ENCODE data around the gene VWA5B1.

VWA5B1 gene

DNA sequence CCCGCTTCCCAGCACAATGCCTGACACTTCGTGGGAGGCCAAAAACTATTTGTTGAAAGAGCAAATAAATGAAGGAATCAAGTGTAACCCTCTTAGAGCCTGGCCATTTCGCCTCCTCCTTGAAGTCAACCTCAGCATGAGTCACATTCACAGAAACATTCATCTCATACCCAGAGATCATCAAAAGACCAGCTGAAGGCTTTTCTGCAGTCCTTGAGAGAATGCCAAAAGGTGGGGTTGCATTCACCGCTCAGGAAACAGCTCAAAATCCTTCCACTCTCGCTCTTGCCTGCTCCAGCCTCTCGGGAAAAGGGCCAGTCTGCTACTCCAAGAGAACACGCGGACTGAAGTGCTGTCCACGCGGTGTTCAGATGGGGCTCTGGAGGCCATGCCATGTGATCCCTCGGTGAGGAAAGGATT, 90.0 kb downstream of the VWA5B1 start:
- TF ChIP-seq, protein P1, sequence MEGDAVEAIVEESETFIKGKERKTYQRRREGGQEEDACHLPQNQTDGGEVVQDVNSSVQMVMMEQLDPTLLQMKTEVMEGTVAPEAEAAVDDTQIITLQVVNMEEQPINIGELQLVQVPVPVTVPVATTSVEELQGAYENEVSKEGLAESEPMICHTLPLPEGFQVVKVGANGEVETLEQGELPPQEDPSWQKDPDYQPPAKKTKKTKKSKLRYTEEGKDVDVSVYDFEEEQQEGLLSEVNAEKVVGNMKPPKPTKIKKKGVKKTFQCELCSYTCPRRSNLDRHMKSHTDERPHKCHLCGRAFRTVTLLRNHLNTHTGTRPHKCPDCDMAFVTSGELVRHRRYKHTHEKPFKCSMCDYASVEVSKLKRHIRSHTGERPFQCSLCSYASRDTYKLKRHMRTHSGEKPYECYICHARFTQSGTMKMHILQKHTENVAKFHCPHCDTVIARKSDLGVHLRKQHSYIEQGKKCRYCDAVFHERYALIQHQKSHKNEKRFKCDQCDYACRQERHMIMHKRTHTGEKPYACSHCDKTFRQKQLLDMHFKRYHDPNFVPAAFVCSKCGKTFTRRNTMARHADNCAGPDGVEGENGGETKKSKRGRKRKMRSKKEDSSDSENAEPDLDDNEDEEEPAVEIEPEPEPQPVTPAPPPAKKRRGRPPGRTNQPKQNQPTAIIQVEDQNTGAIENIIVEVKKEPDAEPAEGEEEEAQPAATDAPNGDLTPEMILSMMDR (IDR thresholded peaks at IDR 0.05; ENCODE audit: insufficient read depth, low read length, poor library complexity, severe bottlenecking) = no peak
- DNase-seq (ENCODE audit: extremely low read depth, insufficient read length) = no peak
- no peak overlapping the region for H3K4me3 ChIP-seq (replicated peaks; ENCODE audit: low read depth, low read length)
- peaks cover 4% of the 10 kb centered on the region for H3K27me3 ChIP-seq (replicated peaks; ENCODE audit: control insufficient read depth, insufficient read depth, low read length)
- no peaks in the 10 kb centered on the region for H3K36me3 ChIP-seq (ENCODE audit: control insufficient read depth, insufficient read depth, low read length)

- no peaks in the 10 kb centered on the region for H3K36me3 ChIP-seq (ENCODE audit: control insufficient read depth, insufficient read depth, low read length)
- TF ChIP-seq, protein P1 (IDR thresholded peaks at IDR 0.05; ENCODE audit: insufficient read depth, low read length, poor library complexity, severe bottlenecking) = no peak
- H3K27me3 ChIP-seq (replicated peaks; ENCODE audit: control insufficient read depth, insufficient read depth, low read length) = peaks cover 4% of the 10 kb centered on the region
- no peak for DNase-seq (ENCODE audit: extremely low read depth, insufficient read length)
- no peak overlapping the region for H3K4me3 ChIP-seq (replicated peaks; ENCODE audit: low read depth, low read length)
Observed at GRCh38 chr1:20381045-20381641, 90.5 kb downstream of the VWA5B1 start.

DNA sequence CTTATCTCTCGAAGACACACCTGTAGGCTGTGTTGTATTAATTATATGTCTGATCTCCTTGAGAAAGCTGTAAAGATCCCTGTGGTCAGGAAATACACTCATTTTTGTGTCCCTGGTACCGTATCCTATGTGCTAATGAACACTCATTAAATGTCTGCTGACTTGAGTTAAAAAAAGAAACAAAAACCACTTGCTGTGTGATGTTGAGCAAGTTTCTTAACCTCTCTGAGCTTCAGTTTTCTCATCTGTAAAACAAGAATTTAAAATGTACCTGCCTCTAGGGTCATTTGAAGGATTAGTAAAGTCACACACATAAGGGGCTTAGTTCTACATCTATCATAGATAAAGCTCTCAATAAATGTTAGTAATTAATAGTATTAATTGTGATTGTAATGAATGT, 91.3 kb downstream of the VWA5B1 start:
- Histone ChIP-seq H3K4me3 (replicated peaks; ENCODE audit: low read depth, low read length) (no peak overlapping the region), H3K36me3 (ENCODE audit: control insufficient read depth, insufficient read depth, low read length) (no peaks in the 10 kb centered on the region), H3K27me3 (replicated peaks; ENCODE audit: control insufficient read depth, insufficient read depth, low read length) (peaks cover 2% of the 10 kb centered on the region)
- DNase-seq (ENCODE audit: extremely low read depth, insufficient read length) = no peak
- TF ChIP-seq, protein P1 (IDR thresholded peaks at IDR 0.05; ENCODE audit: insufficient read depth, low read length, poor library complexity, severe bottlenecking) = no peak

GRCh38 chr1:20382711-20383110, 92.0 kb downstream of the VWA5B1 start:
- DNase-seq (ENCODE audit: extremely low read depth, insufficient read length) = no peak
- no peaks in the 10 kb centered on the region for H3K36me3 ChIP-seq (ENCODE audit: control insufficient read depth, insufficient read depth, low read length)
- H3K27me3 ChIP-seq (replicated peaks; ENCODE audit: control insufficient read depth, insufficient read depth, low read length) = peaks cover 2% of the 10 kb centered on the region
- TF ChIP-seq, protein P1 (IDR thresholded peaks at IDR 0.05; ENCODE audit: insufficient read depth, low read length, poor library complexity, severe bottlenecking) = no peak
- H3K4me3 ChIP-seq (replicated peaks; ENCODE audit: low read depth, low read length) = no peak overlapping the region

- no peak for DNase-seq (ENCODE audit: extremely low read depth, insufficient read length)
- Histone ChIP-seq H3K4me3 (replicated peaks; ENCODE audit: low read depth, low read length) (no peak overlapping the region), H3K36me3 (ENCODE audit: control insufficient read depth, insufficient read depth, low read length) (no peaks in the 10 kb centered on the region), H3K27me3 (replicated peaks; ENCODE audit: control insufficient read depth, insufficient read depth, low read length) (peaks cover 2% of the 10 kb centered on the region)
- TF ChIP-seq, protein P1 (IDR thresholded peaks at IDR 0.05; ENCODE audit: insufficient read depth, low read length, poor library complexity, severe bottlenecking) = no peak
Observed at GRCh38 chr1:20383631-20384030, 93.0 kb downstream of the VWA5B1 start.

DNA sequence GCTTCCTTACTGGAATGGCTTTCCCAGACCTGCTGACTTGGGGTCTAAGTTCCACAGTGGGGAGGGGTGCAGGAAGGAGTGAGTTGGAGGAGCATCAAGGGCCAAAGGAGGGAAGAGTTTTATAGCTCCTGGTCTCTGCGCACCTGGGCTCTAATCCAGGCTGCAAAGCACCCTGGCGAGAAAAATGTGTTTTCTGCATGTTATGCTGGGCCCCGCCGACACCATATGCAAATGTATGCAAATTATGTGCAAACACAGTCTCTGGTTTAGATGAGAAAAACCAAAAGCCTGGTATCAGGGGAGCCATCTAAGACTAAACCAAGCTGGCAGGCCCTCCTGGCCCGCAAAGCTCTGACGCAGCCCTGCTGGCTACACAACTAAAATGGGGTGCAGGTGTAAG, 95.0 kb downstream of the VWA5B1 start:
- H3K36me3 ChIP-seq (ENCODE audit: control insufficient read depth, insufficient read depth, low read length) = no peaks in the 10 kb centered on the region
- no peak for DNase-seq (ENCODE audit: extremely low read depth, insufficient read length)
- H3K4me3 ChIP-seq (replicated peaks; ENCODE audit: low read depth, low read length) = no peak overlapping the region
- TF ChIP-seq, protein P1 (IDR thresholded peaks at IDR 0.05; ENCODE audit: insufficient read depth, low read length, poor library complexity, severe bottlenecking) = no peak
- peaks cover 2% of the 10 kb centered on the region for H3K27me3 ChIP-seq (replicated peaks; ENCODE audit: control insufficient read depth, insufficient read depth, low read length)

Measured in GM06990 (cell line).